ENCODE measurements around the gene SRBD1. TPM values are rescaled to one million over a fixed set of nuclear protein-coding genes. Genes with fewer than 3 reads are reported as not detected.
A peak's percentile ranks its signal among the peaks of the same experiment; 100 is the strongest.

SRBD1 gene
- total RNA-seq, 4 donors from 2014 or later = 7.2 to 12.9 (median 9.9) TPM

DNA sequence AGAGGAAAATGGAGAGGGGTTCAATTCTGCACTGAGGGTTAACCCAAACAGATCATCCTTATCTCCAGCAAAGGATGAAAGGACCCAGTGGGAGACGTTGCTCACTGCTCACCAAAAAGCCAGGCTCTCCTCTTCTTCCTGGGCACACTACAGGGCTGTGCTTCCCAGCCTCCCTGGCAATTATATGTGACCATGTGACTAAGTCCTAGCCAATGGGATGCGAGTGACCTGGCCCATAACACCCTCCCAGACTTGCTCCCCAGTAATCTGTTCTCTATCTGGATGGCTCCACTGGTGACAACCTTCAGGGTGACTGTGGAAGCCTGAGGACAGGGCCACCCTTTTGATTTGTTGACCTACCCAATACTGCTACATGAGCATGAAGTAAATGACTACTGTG lies 29.5 kb upstream of the SRBD1 start:
- no peak overlapping the region for H3K4me3 ChIP-seq (ENCODE audit: low read depth, poor library complexity, severe bottlenecking)
- intact Hi-C loops (cut with DNase I; ENCODE audit: low total_unique reads) = loop anchor here (10.0 kb wide), 1 partner anchor 134 kb away; no protein-coding TSS in a partner anchor
- no peak for DNase-seq (ENCODE audit: low spot score in 2 of 2)
- TF ChIP-seq POLR2A (IDR thresholded peaks at IDR 0.05) = no peak
- TF ChIP-seq, protein P1, sequence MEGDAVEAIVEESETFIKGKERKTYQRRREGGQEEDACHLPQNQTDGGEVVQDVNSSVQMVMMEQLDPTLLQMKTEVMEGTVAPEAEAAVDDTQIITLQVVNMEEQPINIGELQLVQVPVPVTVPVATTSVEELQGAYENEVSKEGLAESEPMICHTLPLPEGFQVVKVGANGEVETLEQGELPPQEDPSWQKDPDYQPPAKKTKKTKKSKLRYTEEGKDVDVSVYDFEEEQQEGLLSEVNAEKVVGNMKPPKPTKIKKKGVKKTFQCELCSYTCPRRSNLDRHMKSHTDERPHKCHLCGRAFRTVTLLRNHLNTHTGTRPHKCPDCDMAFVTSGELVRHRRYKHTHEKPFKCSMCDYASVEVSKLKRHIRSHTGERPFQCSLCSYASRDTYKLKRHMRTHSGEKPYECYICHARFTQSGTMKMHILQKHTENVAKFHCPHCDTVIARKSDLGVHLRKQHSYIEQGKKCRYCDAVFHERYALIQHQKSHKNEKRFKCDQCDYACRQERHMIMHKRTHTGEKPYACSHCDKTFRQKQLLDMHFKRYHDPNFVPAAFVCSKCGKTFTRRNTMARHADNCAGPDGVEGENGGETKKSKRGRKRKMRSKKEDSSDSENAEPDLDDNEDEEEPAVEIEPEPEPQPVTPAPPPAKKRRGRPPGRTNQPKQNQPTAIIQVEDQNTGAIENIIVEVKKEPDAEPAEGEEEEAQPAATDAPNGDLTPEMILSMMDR (IDR thresholded peaks at IDR 0.05) = no peak
- WGBS, 2 donors = 90 to 96% methylated on average over 2 of the region's 2 CpGs

DNA sequence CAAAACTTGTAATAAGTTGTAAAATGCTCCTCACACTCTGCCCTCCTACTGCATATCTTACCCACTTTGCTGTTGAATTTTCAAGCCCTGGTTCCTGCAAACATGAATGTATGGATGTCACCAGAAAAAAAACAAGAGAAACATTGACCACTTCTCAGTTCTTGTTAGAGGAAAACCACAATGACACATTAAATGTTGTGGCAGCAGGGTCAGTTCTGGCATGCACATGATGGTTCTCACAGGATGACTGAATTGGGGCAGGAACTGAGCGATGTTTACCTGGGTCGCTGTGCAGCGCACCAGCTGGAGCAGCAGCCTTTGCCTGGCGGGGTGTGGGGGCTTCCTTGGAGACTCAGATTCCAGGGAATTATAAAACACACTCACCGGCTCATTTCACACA lies 26.4 kb upstream of the SRBD1 start:
- DNase-seq (ENCODE audit: low spot score in 2 of 2) = no peak
- no peak overlapping the region for H3K4me3 ChIP-seq (ENCODE audit: low read depth, poor library complexity, severe bottlenecking)
- intact Hi-C loops (cut with DNase I; ENCODE audit: low total_unique reads) = no loop called here
- whole genome bisulfite sequencing, 2 donors = 79 to 91% methylated on average over 5 of the region's 5 CpGs
- TF ChIP-seq, protein P1 (IDR thresholded peaks at IDR 0.05) = no peak
- no peak for TF ChIP-seq POLR2A (IDR thresholded peaks at IDR 0.05)

DNA sequence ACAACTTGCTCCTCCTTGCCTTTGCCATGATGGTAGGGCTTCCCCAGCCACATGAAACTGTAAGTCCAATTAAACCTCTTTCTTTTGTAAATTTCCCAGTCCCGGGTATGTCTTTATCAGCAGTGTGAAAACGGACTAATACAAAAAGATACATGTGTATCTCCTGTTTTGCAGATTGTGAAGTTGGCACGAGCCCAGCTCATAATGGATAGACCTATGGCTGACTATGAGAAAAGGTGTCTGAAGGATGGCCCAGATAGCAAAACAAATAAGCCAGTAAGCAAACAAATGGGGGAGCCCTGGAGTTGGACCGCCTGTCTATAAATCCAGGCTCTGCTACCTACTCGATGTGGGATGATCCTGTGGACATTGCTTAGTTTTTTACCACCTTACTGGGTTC lies 24.9 kb upstream of the SRBD1 start:
- TF ChIP-seq, protein P1 (IDR thresholded peaks at IDR 0.05) = no peak
- no peak for TF ChIP-seq POLR2A (IDR thresholded peaks at IDR 0.05)
- whole genome bisulfite sequencing, 2 donors = 91 to 92% methylated on average over 5 of the region's 5 CpGs
- DNase-seq (ENCODE audit: low spot score in 2 of 2) = no peak
- intact Hi-C loops (cut with DNase I; ENCODE audit: low total_unique reads) = no loop called here
- no peak overlapping the region for H3K4me3 ChIP-seq (ENCODE audit: low read depth, poor library complexity, severe bottlenecking)

DNA sequence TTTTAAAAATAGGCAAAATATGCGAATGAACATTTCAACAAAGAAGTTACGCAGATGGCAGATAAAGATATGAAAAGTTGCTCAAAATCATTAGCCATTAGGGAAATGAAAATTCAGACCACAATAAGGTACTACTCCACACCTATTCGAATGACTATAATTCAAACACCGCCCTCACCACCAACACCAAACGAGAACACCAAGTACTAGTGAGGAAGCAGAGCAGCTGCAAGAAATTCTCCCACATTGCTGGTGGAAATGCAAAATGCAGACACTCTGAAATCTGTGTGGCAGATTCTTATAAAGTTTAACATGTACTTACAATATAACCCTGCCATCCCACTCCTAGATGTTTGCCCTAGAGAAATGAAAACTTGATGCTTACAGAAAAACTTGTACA lies 23.2 kb upstream of the SRBD1 start:
- intact Hi-C loops (cut with DNase I; ENCODE audit: low total_unique reads) = no loop called here
- H3K4me3 ChIP-seq (ENCODE audit: low read depth, poor library complexity, severe bottlenecking) = no peak overlapping the region
- no peak for DNase-seq (ENCODE audit: low spot score in 2 of 2)
- 82 to 86% methylated on average over 5 of the region's 5 CpGs for whole genome bisulfite sequencing, 2 donors
- no peak for TF ChIP-seq POLR2A (IDR thresholded peaks at IDR 0.05)
- TF ChIP-seq, protein P1 (IDR thresholded peaks at IDR 0.05) = no peak

DNA sequence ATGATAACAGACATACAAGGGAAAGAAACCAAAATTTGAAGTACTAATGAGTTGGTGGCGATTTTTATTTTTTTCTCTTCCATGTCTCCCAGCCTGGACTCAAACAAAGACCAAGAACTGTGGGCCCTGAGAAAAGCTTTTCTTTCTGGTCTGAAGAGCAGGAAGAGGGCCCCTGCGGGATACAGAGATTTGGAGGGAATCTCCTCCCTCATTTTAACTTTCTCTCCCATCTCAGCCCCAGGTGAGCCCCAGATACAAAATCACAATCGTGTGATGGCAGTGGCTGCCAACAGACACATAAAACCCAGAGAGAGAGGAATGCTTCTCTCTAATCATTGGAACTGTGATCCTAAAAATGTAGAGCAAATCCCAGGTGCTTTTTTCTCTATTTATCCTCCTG lies 20.9 kb upstream of the SRBD1 start:
- H3K4me3 ChIP-seq (ENCODE audit: low read depth, poor library complexity, severe bottlenecking) = no peak overlapping the region
- TF ChIP-seq POLR2A (IDR thresholded peaks at IDR 0.05) = no peak
- TF ChIP-seq, protein P1 (IDR thresholded peaks at IDR 0.05) = no peak
- intact Hi-C loops (cut with DNase I; ENCODE audit: low total_unique reads) = no loop called here
- no peak for DNase-seq (ENCODE audit: low spot score in 2 of 2)
- 79 to 87% methylated on average over 3 of the region's 3 CpGs for WGBS, 2 donors

DNA sequence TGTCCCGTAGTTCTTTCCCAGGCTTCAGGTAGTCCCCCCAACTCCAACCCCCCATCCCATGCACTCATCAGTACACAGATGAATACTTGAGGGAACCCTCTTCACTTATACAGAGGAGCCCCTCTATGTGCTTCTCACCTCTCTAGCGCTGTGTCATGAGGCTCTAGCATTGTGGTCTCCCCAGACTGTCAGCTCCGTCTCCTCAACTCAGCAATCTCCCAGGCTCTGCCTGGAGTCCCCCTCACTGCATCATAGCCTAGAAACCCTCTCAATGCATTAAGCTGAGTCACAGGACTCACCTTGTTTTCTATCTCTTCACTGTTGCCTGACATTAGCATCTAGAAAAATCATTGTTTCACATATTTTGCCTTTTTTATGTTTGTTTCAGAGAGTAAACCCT lies 20.3 kb upstream of the SRBD1 start:
- no peak for TF ChIP-seq POLR2A (IDR thresholded peaks at IDR 0.05)
- TF ChIP-seq, protein P1 (IDR thresholded peaks at IDR 0.05) = no peak
- 93 to 100% methylated on average over 3 of the region's 3 CpGs for WGBS, 2 donors
- DNase-seq (ENCODE audit: low spot score in 2 of 2) = peak in 1 of 2 donors; percentile 59
- no peak overlapping the region for H3K4me3 ChIP-seq (ENCODE audit: low read depth, poor library complexity, severe bottlenecking)
- intact Hi-C loops (cut with DNase I; ENCODE audit: low total_unique reads) = no loop called here

Measured in lower leg skin (tissue), 4 donors.